WTC11 (cell line): Measurements from ENCODE around the gene ATR. TPM values are rescaled to one million over a fixed set of nuclear protein-coding genes. Genes with fewer than 3 reads are reported as not detected.
"Not testable (repeated sequence)": the region's sequence is repeated elsewhere in the genome, so short reads cannot be mapped to it uniquely, and the experiment has no call there.

Experiments
- ATAC-seq: fragments of 200-7000 bp; cut with Tn5 transposase; 2 replicates; pipeline ENCODE4 v1.10.0; 2021; ENCODE audit warnings: mild to moderate bottlenecking, moderate library complexity
- CTCF ChIA-PET: fragments of 300-600 bp; sonication (Branson Sonifier 250); formaldehyde crosslinking; loops from one replicate; lab custom pipeline; 2021; ENCODE audit warnings: antibody characterized with exemption; lab: Charles Lee
- POLR2A ChIA-PET: fragments of 350-600 bp; sonication (Branson Sonifier 250); formaldehyde crosslinking; loops from one replicate; lab custom pipeline; 2021; ENCODE audit warnings: antibody characterized with exemption; lab: Charles Lee
- DNase-seq: peaks from one replicate; pipeline ENCODE4 v3.0.0; 2021; ENCODE audit warnings: low spot score
- H3K27ac Mint-ChIP-seq: 2 replicates; pipeline ENCODE4 v1.8.0; 2021; ENCODE audit warnings: mixed read lengths
- H3K27me3 Mint-ChIP-seq: 2 replicates; pipeline ENCODE4 v1.8.0; 2021; ENCODE audit warnings: low read depth, mild to moderate bottlenecking, moderate library complexity, mixed read lengths
- H3K36me3 Mint-ChIP-seq: 2 replicates; pipeline ENCODE4 v1.8.0; 2021; ENCODE audit warnings: mixed read lengths
- H3K4me1 Mint-ChIP-seq: 2 replicates; pipeline ENCODE4 v1.8.0; 2022; ENCODE audit warnings: mixed read lengths
- H3K4me3 Mint-ChIP-seq: 2 replicates; pipeline ENCODE4 v1.8.0; 2021; ENCODE audit warnings: mild to moderate bottlenecking, moderate library complexity, mixed read lengths
- H3K9me3 Mint-ChIP-seq: 2 replicates; pipeline ENCODE4 v1.8.0; 2021; ENCODE audit warnings: mixed read lengths
- ATF1 ChIP-seq: sonication (generic); formaldehyde crosslinking; IDR thresholded peaks from 2 replicates; pipeline ENCODE4 v1.8.1; 2023; ENCODE audit warnings: mild to moderate bottlenecking, moderate library complexity, missing genetic modification reagents
- ATF2 ChIP-seq: sonication (generic); formaldehyde crosslinking; IDR thresholded peaks from 2 replicates; pipeline ENCODE4 v1.8.1; 2022; ENCODE audit warnings: low read depth, missing genetic modification reagents, borderline replicate concordance
- CDX4 ChIP-seq: fragments of 250-450 bp; sonication (Bioruptor Pico); IDR thresholded peaks from 2 replicates; pipeline ENCODE4 v1.9.0; 2021; ENCODE audit warnings: moderate library complexity, mild to moderate bottlenecking, inconsistent platforms, borderline replicate concordance
- FOXK1 ChIP-seq: sonication (generic); formaldehyde crosslinking; IDR thresholded peaks from 2 replicates; pipeline ENCODE4 v1.8.0; 2022; ENCODE audit warnings: mild to moderate bottlenecking, moderate library complexity, missing genetic modification reagents
- MYBL2 ChIP-seq: sonication (generic); formaldehyde crosslinking; IDR thresholded peaks from 2 replicates; pipeline ENCODE4 v1.8.1; 2023; ENCODE audit warnings: mild to moderate bottlenecking, moderate library complexity, missing genetic modification reagents
- NR1H2 ChIP-seq: sonication (generic); formaldehyde crosslinking; IDR thresholded peaks from 2 replicates; pipeline ENCODE4 v1.9.0; 2021; ENCODE audit warnings: mild to moderate bottlenecking, moderate library complexity, missing genetic modification reagents
- SMAD3 ChIP-seq: sonication (generic); formaldehyde crosslinking; IDR thresholded peaks from 2 replicates; pipeline ENCODE4 v1.8.0; 2022; ENCODE audit warnings: missing genetic modification reagents, mild to moderate bottlenecking, borderline replicate concordance
- SMAD4 ChIP-seq: sonication (generic); formaldehyde crosslinking; IDR thresholded peaks from 2 replicates; pipeline ENCODE4 v1.8.0; 2022; ENCODE audit warnings: mild to moderate bottlenecking, missing genetic modification reagents
- TEAD1 ChIP-seq: sonication (generic); formaldehyde crosslinking; IDR thresholded peaks from 2 replicates; pipeline ENCODE4 v1.8.0; 2022; ENCODE audit warnings: mild to moderate bottlenecking, missing genetic modification reagents
- TEAD4 ChIP-seq: sonication (generic); formaldehyde crosslinking; IDR thresholded peaks from 2 replicates; pipeline ENCODE4 v1.8.0; 2022; ENCODE audit warnings: mild to moderate bottlenecking, missing genetic modification reagents
- ZNF396 ChIP-seq: fragments of 250-450 bp; sonication (Bioruptor Pico); IDR thresholded peaks from 2 replicates; pipeline ENCODE4 v1.8.0; 2021; ENCODE audit warnings: mild to moderate bottlenecking, moderate library complexity, borderline replicate concordance
- total RNA-seq: library from RNA; stranded (reverse); gene quantifications from 3 replicates; pipeline ENCODE4 v1.2.3, GENCODE V29; 2021
- TF ChIP-seq, protein P1 (sequence below): sonication (generic); formaldehyde crosslinking; IDR thresholded peaks from 2 replicates; pipeline ENCODE4 v1.8.1; 2022; ENCODE audit warnings: low read depth, mild to moderate bottlenecking, moderate library complexity, missing genetic modification reagents, borderline replicate concordance
- TF ChIP-seq, protein P2 (sequence below): fragments of 250-450 bp; sonication (Bioruptor Pico); IDR thresholded peaks from 2 replicates; pipeline ENCODE4 v1.8.0; 2021; ENCODE audit warnings: mild to moderate bottlenecking
- TF ChIP-seq, protein P3 (sequence below): sonication (generic); formaldehyde crosslinking; IDR thresholded peaks from 2 replicates; pipeline ENCODE4 v1.8.0; 2023; ENCODE audit warnings: missing genetic modification reagents
- TF ChIP-seq, protein P4 (sequence below): sonication (generic); formaldehyde crosslinking; IDR thresholded peaks from 2 replicates; pipeline ENCODE4 v1.8.0; 2023; ENCODE audit warnings: missing genetic modification reagents, mild to moderate bottlenecking, borderline replicate concordance

Gene ATR
- total RNA-seq, 1 experiment from 2014 or later: 26.7 TPM

DNA sequence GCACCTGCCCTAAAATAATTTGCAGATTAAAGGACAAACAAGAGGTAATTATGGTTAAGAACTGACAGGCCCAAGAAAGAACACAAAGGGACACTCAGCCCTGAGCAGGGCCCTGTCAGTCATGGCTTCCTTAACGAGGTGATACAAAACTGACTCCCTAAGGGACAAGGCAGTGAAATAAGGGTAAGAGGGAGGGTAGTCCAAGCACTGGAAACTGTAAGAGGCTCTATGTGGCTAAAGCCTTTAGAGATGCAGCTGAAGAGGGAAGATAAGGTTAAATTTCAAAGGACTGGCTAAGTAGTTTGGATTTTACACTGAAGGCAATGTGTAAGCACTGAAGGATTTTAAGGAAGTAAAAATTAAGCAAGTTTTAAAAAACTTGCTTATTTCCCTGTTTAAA lies 3.9 kb downstream of the ATR start:
- ChIA-PET CTCF (no interaction called here), POLR2A (interaction anchor here (0.7 kb wide), 1 partner anchor 10 kb away, joined by 5 read pairs; no protein-coding TSS in a partner anchor)
- ATAC-seq (no peak), DNase-seq (no peak)
- peaks cover 31% of the 10 kb centered on the region for H3K4me1 Mint-ChIP-seq
- no peaks in the 10 kb centered on the region for H3K27me3 Mint-ChIP-seq
- H3K27ac Mint-ChIP-seq: 0 out of 2 replicates have a peak overlapping the region, but pooled peaks have one; percentile 47
- H3K36me3 Mint-ChIP-seq: peaks cover 4% of the 10 kb centered on the region; the same call in 1 of the 2 replicates
- no peak overlapping the region for H3K4me3 Mint-ChIP-seq
- TF ChIP-seq NR1H2 (CRISPR knock-in tag) (no peak), FOXK1 (CRISPR knock-in tag) (no peak), ATF2 (no peak), ZNF396 (CRISPR knock-in tag) (no peak)
- TF ChIP-seq, protein P1, sequence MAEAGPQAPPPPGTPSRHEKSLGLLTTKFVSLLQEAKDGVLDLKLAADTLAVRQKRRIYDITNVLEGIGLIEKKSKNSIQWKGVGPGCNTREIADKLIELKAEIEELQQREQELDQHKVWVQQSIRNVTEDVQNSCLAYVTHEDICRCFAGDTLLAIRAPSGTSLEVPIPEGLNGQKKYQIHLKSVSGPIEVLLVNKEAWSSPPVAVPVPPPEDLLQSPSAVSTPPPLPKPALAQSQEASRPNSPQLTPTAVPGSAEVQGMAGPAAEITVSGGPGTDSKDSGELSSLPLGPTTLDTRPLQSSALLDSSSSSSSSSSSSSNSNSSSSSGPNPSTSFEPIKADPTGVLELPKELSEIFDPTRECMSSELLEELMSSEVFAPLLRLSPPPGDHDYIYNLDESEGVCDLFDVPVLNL (CRISPR knock-in tag): no peak
- no peaks in the 10 kb centered on the region for H3K9me3 Mint-ChIP-seq

DNA sequence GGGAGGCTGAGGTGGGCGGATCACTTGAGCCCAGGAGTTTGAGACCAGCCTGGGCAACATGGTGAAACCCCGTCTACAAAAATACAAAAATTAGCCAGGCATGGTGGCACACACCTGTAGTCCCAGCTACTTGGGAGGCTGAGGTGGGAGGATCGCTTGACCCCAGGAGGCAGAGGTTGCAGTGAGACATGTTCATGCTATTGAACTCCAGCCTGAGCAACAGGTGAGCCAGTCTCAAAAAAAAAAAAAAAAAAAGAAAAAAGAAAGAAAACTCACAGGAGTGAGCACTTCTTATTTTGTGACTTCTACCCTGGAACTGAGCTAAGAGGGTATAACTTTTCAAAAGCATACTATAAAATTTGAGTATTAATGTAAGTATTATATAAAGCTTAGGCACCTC lies 4.3 kb downstream of the ATR start:
- ATAC-seq, CTCF ChIA-PET: not testable (repeated sequence)
- POLR2A ChIA-PET: interaction anchor here (0.7 kb wide), 1 partner anchor 10 kb away, joined by 5 read pairs; no protein-coding TSS in a partner anchor

DNA sequence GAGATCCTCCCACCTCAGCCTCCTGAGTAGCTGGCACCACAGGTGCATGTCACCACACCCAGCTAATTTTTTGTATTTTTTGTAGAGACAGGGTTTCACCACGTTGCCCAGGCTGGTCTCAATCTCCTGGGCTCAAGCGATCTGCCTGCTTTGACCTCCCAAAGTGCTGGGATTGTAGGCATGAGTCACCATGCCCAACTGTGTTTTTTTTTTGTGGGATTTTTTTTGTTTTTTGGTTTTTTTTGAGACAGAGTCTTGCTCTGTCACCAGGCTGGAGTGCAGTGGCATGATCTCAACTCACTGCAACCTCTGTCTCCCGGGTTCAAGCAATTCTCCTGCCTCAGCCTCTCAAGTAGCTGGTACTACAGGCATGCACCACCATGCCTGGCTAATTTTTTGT lies 9.1 kb downstream of the ATR start:
- H3K36me3 Mint-ChIP-seq, H3K27me3 Mint-ChIP-seq, H3K4me1 Mint-ChIP-seq, ATAC-seq, H3K27ac Mint-ChIP-seq, POLR2A ChIA-PET, DNase-seq, H3K9me3 Mint-ChIP-seq, H3K4me3 Mint-ChIP-seq: not testable (repeated sequence)
- CTCF ChIA-PET: interaction anchor here (1.2 kb wide), 1 partner anchor 287 kb away, joined by 3 read pairs; no protein-coding TSS in a partner anchor

More for the DNA sequence above, 4.3 kb downstream of the ATR start:
- not testable (repeated sequence) for DNase-seq, H3K27me3 Mint-ChIP-seq, H3K4me3 Mint-ChIP-seq, H3K27ac Mint-ChIP-seq, H3K9me3 Mint-ChIP-seq, H3K36me3 Mint-ChIP-seq
- H3K4me1 Mint-ChIP-seq: peaks cover 27% of the 10 kb centered on the region

DNA sequence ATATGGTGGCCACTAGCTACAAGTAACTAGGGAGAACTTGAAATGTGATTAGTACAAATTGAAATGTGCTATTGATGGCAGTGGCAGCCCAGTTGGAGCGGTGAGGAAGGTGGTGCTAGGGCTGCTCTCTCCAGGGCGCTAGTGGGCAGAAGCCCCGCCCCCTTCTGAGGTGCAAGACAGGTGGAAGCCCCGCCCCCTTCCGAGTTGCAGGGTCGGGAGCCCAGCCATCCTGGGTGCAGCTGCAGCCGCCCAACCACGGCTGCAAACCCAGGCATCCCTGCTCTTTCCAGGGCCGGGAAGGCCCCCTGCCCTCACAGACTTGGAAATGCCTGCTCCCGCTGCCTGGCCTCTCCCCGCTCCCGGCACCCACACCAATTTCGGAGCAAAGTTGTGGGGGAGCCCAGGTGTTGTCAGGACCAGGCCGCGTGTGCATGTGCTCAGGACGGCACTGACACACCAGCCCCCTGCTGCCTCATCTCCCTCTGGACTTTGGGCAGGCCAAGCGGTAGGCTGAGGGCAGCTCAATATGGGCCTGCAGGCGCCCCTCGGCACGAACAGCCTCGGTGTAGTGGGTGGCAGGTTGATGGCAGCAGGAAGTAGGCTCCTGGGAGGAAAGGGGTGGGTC lies 10.0 kb downstream of the ATR start:
- Mint-ChIP-seq H3K27me3 (no peaks in the 10 kb centered on the region), H3K27ac (no peak overlapping the region), H3K4me3 (peak overlapping the region; percentile 45), H3K36me3 (peaks cover 4% of the 10 kb centered on the region; the same call in 1 of the 2 replicates), H3K4me1 (no peaks in the 10 kb centered on the region), H3K9me3 (no peaks in the 10 kb centered on the region)
- ATAC-seq: peak; percentile 99
- ChIA-PET POLR2A (interaction anchor here (0.5 to 0.9 kb wide), 2 partner anchors 10 to 164 kb away, joined by 4 read pairs; partner anchors contain the start of gene ATR), CTCF (no interaction called here)
- TF ChIP-seq SMAD3 (no peak), ATF1 (CRISPR knock-in tag) (no peak), SMAD4 (no peak), MYBL2 (CRISPR knock-in tag) (no peak), CDX4 (CRISPR knock-in tag) (no peak), TEAD1 (CRISPR knock-in tag) (no peak), FOXK1 (CRISPR knock-in tag) (no peak), TEAD4 (no peak)
- TF ChIP-seq, protein P2, sequence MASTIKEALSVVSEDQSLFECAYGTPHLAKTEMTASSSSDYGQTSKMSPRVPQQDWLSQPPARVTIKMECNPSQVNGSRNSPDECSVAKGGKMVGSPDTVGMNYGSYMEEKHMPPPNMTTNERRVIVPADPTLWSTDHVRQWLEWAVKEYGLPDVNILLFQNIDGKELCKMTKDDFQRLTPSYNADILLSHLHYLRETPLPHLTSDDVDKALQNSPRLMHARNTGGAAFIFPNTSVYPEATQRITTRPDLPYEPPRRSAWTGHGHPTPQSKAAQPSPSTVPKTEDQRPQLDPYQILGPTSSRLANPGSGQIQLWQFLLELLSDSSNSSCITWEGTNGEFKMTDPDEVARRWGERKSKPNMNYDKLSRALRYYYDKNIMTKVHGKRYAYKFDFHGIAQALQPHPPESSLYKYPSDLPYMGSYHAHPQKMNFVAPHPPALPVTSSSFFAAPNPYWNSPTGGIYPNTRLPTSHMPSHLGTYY (CRISPR knock-in tag): no peak
- TF ChIP-seq, protein P3, sequence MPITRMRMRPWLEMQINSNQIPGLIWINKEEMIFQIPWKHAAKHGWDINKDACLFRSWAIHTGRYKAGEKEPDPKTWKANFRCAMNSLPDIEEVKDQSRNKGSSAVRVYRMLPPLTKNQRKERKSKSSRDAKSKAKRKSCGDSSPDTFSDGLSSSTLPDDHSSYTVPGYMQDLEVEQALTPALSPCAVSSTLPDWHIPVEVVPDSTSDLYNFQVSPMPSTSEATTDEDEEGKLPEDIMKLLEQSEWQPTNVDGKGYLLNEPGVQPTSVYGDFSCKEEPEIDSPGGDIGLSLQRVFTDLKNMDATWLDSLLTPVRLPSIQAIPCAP: no peak
- TF ChIP-seq, protein P4, sequence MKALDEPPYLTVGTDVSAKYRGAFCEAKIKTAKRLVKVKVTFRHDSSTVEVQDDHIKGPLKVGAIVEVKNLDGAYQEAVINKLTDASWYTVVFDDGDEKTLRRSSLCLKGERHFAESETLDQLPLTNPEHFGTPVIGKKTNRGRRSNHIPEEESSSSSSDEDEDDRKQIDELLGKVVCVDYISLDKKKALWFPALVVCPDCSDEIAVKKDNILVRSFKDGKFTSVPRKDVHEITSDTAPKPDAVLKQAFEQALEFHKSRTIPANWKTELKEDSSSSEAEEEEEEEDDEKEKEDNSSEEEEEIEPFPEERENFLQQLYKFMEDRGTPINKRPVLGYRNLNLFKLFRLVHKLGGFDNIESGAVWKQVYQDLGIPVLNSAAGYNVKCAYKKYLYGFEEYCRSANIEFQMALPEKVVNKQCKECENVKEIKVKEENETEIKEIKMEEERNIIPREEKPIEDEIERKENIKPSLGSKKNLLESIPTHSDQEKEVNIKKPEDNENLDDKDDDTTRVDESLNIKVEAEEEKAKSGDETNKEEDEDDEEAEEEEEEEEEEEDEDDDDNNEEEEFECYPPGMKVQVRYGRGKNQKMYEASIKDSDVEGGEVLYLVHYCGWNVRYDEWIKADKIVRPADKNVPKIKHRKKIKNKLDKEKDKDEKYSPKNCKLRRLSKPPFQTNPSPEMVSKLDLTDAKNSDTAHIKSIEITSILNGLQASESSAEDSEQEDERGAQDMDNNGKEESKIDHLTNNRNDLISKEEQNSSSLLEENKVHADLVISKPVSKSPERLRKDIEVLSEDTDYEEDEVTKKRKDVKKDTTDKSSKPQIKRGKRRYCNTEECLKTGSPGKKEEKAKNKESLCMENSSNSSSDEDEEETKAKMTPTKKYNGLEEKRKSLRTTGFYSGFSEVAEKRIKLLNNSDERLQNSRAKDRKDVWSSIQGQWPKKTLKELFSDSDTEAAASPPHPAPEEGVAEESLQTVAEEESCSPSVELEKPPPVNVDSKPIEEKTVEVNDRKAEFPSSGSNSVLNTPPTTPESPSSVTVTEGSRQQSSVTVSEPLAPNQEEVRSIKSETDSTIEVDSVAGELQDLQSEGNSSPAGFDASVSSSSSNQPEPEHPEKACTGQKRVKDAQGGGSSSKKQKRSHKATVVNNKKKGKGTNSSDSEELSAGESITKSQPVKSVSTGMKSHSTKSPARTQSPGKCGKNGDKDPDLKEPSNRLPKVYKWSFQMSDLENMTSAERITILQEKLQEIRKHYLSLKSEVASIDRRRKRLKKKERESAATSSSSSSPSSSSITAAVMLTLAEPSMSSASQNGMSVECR (CRISPR knock-in tag): no peak
- DNase-seq: peak; percentile 85
